AG04449 (cell line): Measurements from ENCODE around the gene RAB3B.
"Not testable (repeated sequence)": the region's sequence is repeated elsewhere in the genome, so short reads cannot be mapped to it uniquely, and the experiment has no call there.

ENCODE experiments used
- CTCF ChIA-PET: fragments of 350-600 bp; formaldehyde crosslinking; extraction: SDS; loops from one replicate; lab custom pipeline; 2021; ENCODE audit warnings: antibody characterized with exemption; lab: Yijun Ruan, JAX
- POLR2A ChIA-PET: fragments of 400-600, 350-600 bp; formaldehyde crosslinking; extraction: SDS; loops from one replicate; lab custom pipeline; 2020; ENCODE audit warnings: antibody characterized with exemption, inconsistent platforms; lab: Yijun Ruan, JAX
- DNase-seq: peaks from one replicate; pipeline ENCODE4 v3.0.0-alpha.2; 2010; ENCODE audit warnings: low read depth, low spot score
- H3K4me3 ChIP-seq: 2 replicates; pipeline ENCODE4 v1.5.1; 2011; ENCODE audit warnings: low read depth, mild to moderate bottlenecking, control low read depth, low read length
- TF ChIP-seq, protein P1 (sequence below): IDR thresholded peaks from one replicate; pipeline ENCODE4 v1.5.1; 2011; ENCODE audit warnings: mild to moderate bottlenecking, moderate library complexity, low read length, control low read depth, inconsistent platforms; ENCODE audit not compliant: insufficient read depth; ENCODE audit errors: missing control alignments

Gene RAB3B

DNA sequence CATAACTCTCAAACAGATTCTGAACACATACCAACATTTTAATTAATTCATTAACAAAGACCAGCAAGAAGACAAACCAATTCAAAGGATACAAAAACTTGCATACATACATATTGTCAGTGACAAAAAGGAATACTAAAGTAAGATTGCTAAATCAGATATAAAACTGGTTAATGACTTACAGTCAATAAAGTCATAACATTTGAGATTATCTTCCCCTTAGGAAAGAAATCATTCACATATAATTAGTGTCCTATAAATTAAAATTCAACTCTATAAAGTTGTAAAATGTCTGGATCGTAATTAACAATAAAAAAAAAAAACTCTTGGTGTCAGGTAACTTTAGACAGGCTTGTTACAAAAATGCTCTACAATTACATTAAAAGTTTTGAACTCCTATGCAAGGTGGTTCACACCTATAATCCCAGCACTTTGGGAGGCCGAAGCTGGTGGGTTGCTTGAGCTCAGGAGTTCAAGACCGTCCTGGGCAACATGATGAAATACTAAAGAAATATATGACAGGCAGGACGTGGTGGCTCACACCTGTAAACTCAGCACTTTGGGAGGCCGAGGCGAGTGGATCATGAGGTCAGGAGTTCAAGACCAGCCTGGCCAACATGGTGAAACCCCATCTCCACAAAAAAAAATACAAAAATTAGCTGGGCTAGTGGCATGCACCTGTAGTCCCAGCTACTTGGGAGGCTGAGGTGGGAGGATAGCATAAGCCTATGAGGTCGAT, 17.7 kb upstream of the RAB3B start:
- TF ChIP-seq, protein P1, sequence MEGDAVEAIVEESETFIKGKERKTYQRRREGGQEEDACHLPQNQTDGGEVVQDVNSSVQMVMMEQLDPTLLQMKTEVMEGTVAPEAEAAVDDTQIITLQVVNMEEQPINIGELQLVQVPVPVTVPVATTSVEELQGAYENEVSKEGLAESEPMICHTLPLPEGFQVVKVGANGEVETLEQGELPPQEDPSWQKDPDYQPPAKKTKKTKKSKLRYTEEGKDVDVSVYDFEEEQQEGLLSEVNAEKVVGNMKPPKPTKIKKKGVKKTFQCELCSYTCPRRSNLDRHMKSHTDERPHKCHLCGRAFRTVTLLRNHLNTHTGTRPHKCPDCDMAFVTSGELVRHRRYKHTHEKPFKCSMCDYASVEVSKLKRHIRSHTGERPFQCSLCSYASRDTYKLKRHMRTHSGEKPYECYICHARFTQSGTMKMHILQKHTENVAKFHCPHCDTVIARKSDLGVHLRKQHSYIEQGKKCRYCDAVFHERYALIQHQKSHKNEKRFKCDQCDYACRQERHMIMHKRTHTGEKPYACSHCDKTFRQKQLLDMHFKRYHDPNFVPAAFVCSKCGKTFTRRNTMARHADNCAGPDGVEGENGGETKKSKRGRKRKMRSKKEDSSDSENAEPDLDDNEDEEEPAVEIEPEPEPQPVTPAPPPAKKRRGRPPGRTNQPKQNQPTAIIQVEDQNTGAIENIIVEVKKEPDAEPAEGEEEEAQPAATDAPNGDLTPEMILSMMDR, result no peak
- DNase-seq, result no peak
- ChIA-PET POLR2A (no interaction called here), CTCF (interaction anchor here (0.7 to 0.8 kb wide), 2 partner anchors 110 to 112 kb away, joined by 3 read pairs; no protein-coding TSS in a partner anchor)
- no peak overlapping the region for H3K4me3 ChIP-seq

- DNase-seq, result no peak
- CTCF ChIA-PET, result no interaction called here
- TF ChIP-seq, protein P1, result no peak
- no peak overlapping the region for H3K4me3 ChIP-seq
- POLR2A ChIA-PET, result interaction anchor here (1.1 kb wide), 1 partner anchor 26 kb away, joined by 5 read pairs; the partner anchor contains the start of gene KTI12
Observed at GRCh38 chr1:52007215-52008002, 16.9 kb upstream of the RAB3B start.

- ChIA-PET CTCF (interaction anchor here (1.5 to 3.1 kb wide), 2 partner anchors 10 to 109 kb away, joined by 5 to 33 read pairs; no protein-coding TSS in a partner anchor), POLR2A (interaction anchor here (0.7 to 1.8 kb wide), 3 partner anchors 12 to 108 kb away, joined by 3 to 21 read pairs (median 5); partner anchors contain the start of genes BTF3L4 and TXNDC12)
- not testable (repeated sequence) for H3K4me3 ChIP-seq, DNase-seq
Observed at GRCh38 chr1:52006081-52006553, 15.6 kb upstream of the RAB3B start.

DNA sequence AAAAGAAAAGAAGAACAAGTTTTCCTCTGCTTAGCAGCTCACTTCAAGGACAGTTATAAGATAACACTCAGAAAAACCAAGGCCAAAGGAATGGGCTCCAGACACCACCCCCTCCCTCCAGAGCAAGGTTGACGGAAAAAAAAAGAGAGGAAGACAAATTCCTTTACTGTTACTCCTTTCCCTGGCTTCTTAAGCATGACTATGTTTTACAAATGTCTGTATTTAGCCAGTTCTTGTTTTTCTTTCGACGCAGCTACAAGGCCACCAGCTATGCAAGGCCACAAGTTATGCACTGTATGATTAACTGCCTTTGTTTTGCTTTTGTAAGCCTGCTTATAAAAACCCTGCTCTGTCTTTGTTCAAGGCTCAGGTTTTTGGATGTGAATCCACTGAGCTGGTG, 15.0 kb upstream of the RAB3B start:
- not testable (repeated sequence) for H3K4me3 ChIP-seq
- CTCF ChIA-PET, result interaction anchor here (0.8 to 3.1 kb wide), 7 partner anchors 10 to 126 kb away, joined by 3 to 33 read pairs (median 3); no protein-coding TSS in a partner anchor
- DNase-seq, result peak; percentile 79
- POLR2A ChIA-PET, result interaction anchor here (0.7 to 1.8 kb wide), 5 partner anchors 13 to 108 kb away, joined by 3 to 21 read pairs (median 4); partner anchors contain the start of genes BTF3L4 and TXNDC12

GRCh38 chr1:52003877-52004276, 13.4 kb upstream of the RAB3B start:
- no peak for DNase-seq
- TF ChIP-seq, protein P1, result no peak
- ChIA-PET POLR2A (interaction anchor here (0.6 kb wide), 1 partner anchor 54 kb away, joined by 3 read pairs; no protein-coding TSS in a partner anchor), CTCF (interaction anchor here (0.7 to 3.1 kb wide), 4 partner anchors 57 to 107 kb away, joined by 3 to 33 read pairs (median 4); no protein-coding TSS in a partner anchor)
- no peak overlapping the region for H3K4me3 ChIP-seq

DNA sequence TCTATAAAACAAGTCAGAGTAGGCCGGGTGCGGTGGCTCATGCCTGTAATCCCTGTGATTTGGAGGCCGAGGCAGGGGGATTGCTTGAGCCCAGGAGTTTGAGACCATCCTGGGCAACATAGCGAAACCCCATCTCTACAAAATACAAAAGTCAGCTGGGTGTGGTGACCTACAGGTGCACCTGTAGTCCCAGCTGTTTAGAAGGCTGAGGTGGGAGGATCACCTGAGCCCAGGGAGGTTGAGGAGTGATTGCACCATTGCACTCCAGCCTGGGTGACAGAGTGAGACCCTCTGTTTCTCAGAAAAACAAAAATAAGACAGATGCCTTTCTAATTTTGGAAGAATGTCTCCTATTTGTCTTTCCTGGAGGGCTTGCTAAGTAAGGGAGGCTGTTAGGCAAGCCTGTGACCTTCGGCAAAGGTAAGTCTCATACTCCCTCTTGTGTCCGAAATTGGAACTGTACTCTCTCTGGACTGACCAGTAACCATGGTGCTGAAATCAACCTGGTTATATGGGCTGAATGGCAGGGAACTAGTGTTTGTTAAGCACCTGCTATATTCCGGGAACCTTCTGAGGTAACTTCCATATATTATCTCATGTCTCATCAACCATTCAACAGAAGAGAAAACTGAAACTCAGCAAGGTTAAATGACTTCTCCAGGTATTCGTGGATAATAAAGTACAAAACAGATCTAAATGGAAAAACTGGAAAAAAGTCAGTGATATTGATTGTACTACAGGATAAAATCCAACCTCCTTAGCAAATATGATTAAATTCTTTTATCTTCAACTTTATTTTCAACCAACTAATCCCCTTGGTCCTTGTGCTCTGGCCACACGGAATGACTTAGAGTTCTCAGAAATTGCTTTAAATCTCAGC, 11.8 kb upstream of the RAB3B start:
- ChIA-PET POLR2A (no interaction called here), CTCF (interaction anchor here (0.6 to 6.6 kb wide), 21 partner anchors 9 to 194 kb away, joined by 3 to 63 read pairs (median 3); partner anchors contain the start of gene RAB3B)
- no peak overlapping the region for H3K4me3 ChIP-seq
- TF ChIP-seq, protein P1, result peak; percentile 83
- peak; percentile 70 for DNase-seq
